Measurements from ENCODE around the gene KLHL3.
"Not testable (repeated sequence)": the region's sequence is repeated elsewhere in the genome, so short reads cannot be mapped to it uniquely, and the experiment has no call there.

KLHL3 gene

DNA sequence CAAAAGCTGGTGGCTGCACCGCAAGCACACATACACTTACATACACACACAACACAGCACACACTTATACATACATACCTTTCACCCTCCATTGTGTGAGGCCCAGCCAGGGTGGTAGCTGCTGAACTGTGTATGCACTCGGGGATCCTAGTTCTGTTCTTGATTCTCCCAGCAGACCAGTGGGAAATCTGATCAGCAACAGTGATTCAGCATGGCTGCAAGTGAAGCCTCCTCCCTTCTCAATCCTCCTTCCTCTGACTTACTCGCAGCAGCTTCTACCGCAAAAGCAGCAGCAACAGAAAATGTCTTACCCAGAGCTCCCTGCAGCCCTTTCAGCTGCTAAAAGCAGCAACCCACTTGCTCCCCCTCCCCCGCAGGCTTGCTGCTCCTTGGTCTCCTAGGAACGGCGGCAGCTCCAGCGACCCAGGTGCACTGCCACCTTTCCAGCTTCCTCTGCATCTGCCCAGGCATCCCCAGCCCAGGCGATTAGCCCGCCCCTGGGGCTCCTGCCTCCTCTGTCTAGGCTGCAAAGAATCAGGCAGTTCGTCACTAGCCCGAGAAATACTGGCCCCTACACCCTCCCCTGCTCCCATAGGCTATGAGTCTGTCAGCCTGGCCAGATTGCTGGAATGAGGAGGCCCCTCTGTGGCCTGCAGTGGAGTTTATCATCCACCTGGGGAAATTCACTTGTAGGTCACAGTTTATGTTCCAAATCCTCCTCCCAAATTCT, at the start of gene KLHL3:
Gene KLHL3, minus strand, starts transcription at position 535 of the 730 bp plus-strand sequence. Its CDS starts 443 bp downstream, at position 92.
- no peak for DNase-seq (ENCODE audit: low read depth)

DNA sequence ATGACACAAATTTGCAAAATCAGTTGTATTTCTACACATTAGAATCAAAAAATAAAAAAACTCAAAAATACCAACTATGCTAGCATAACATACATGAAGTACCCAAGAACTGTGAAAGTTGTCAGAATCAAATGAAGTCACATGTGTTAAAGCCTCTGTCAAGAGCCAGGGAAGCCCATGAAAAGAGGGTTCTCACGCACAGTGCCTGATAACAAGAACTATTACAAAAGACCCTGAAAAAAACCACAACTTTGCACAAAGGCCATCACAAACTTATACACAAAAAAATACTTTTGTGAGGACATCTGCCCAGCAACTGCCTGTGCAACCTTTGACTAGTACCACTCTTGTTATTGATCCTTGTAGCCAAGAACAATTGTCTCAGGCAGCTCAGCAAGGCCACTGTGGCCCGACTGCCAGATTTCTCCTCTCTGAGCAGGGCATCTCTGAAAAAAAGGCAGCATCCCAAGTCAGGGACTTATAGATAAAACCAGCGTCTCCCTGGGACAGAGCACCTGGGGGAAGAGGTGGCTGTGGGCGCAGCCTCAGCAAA, 47.2 kb upstream of the KLHL3 start:
- no peak for DNase-seq (ENCODE audit: low read depth)

- no peak for DNase-seq (ENCODE audit: low read depth)
Measured at GRCh38 chr5:137782055-137782454, 46.2 kb upstream of the KLHL3 start.

GRCh38 chr5:137778772-137779564, 43.1 kb upstream of the KLHL3 start:
- DNase-seq (ENCODE audit: low read depth) = no peak

DNA sequence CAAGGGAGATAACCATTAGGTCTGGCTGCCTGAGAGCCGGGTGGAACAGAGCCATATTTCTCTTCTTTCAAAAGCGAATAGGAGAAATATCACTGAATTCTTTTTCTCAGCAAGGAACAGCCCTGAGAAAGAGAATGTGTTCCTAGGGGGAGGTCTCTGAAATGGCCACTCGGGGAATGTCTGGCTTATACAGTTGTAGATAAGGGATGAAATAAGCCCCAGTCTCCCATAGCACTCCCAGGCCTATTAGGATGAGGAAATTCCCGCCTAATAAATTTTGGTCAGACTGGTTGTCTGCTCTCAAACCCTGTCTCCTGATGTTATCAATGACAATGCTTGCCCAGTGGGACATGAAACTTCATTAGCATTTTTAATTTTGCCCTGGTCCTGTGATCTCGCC, 32.0 kb upstream of the KLHL3 start:
- not testable (repeated sequence) for DNase-seq (ENCODE audit: low read depth)

GRCh38 chr5:137761566-137761965, 25.7 kb upstream of the KLHL3 start:
- no peak for DNase-seq (ENCODE audit: low read depth)

GRCh38 chr5:137760719-137761516, 25.0 kb upstream of the KLHL3 start:
- DNase-seq (ENCODE audit: low read depth) = no peak

DNA sequence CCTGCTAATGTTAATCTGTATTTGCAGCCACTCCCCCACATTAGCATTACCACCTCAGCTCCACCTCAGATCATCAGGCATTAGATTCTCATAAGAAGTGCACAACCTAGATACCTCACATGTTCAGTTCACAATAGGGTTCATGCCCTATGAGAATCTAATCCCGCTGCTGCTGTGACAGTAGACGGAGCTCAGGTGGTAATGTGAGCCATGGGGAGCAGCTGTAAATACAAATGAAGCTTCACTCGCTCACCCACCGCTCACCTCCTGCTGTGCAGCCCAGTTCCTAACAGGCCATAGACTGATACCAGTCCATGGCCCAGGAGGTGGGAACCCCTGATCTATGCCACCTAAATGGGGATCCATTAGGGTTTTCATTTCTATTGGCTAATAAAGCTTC, 24.4 kb upstream of the KLHL3 start:
- DNase-seq (ENCODE audit: low read depth) = no peak

DNA sequence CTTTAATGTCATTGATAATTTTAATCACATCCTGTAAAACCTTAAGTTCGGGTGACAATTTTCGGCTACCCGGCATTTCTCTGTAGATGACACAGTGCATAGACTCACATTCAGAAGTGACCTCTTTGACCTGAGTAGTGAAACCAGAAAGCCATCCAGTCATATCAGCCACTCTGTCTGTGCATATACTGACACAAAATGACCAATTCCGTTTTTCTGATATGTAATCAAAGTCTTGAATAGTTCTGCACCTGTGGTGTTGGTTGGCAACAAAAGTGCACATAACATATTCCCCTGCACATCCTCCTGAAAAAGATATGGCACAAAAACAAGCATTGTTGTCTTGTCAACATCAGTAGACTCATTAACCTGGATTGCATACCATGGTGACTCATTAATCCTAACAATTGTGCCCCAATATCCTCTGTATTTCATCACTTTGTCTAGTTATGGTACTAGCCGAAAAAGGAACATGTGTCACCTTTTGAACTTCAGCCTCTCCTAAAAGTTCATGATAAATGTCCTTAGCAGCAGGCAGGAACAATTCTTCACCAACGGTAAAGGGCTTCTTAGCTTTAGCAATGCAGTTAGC, 22.9 kb upstream of the KLHL3 start:
- DNase-seq (ENCODE audit: low read depth) = no peak

- DNase-seq (ENCODE audit: low read depth) = no peak
Measured at GRCh38 chr5:137758121-137758520, 22.2 kb upstream of the KLHL3 start.

DNA sequence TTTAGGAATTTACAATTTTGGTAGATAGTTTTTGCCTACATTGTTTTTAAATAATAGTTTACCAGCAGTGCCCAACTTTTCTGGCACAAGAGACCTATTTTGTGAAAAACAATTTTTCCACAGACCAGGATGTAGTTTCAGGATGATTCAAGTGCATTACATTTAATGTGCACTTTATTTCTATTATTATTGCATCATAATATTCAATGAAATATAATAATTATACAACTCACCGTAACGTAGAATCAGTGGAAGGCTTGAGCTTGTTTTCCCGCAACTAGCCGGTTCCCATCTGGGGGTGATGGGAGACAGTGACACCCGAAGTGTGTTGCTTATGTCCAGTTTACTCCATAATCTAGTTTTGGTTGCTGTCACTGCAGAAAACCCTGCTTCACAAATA, 21.7 kb upstream of the KLHL3 start:
- DNase-seq (ENCODE audit: low read depth) = no peak

GRCh38 chr5:137754961-137755762, 19.3 kb upstream of the KLHL3 start:
- no peak for DNase-seq (ENCODE audit: low read depth)

DNA sequence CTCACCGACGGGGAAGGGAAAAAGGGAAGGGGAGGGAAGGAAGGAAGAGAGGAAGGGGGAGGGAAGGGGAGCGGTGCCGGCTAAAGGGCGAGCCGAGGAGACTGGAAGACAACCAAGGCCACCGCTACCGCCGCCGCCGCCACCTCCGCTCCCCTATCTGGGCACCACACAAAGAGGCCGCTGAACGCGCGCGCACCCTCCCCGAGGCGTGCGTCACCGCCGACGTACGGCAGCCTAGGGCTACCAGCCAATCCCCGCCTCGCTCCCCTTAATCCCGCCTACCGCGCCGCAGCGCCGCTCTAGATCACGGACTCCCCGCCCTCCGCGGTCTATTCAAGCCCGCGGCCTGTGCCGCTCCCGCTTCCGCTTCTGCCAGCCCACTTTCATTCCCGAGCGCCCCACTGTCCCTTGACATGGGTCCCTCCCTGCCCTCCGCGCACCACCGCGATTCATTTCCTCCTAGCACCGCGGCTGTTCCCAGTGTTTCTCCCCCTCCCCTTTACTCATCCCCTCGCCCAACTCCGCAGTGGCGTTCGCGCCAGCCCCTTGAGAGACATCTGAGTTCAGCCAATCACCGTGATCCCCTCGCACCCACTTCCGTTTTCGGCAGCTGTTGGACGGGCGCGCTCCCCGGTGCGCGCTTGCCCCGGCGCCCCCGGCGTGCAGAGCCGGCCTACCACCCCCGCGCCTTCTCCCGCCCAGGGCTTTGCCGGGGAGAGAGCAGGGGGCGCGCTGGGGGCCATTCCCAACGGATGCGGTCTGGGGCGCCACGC, 18.5 kb upstream of the KLHL3 start, which contains the start of gene HNRNPA0:
Gene HNRNPA0, minus strand, starts transcription at position 176 of the 773 bp plus-strand sequence. CDS start 297 bp downstream, outside the sequence.
- peak; percentile 95 for DNase-seq (ENCODE audit: low read depth)

GRCh38 chr5:137753691-137754187, 17.9 kb upstream of the KLHL3 start:
- no peak for DNase-seq (ENCODE audit: low read depth)

DNA sequence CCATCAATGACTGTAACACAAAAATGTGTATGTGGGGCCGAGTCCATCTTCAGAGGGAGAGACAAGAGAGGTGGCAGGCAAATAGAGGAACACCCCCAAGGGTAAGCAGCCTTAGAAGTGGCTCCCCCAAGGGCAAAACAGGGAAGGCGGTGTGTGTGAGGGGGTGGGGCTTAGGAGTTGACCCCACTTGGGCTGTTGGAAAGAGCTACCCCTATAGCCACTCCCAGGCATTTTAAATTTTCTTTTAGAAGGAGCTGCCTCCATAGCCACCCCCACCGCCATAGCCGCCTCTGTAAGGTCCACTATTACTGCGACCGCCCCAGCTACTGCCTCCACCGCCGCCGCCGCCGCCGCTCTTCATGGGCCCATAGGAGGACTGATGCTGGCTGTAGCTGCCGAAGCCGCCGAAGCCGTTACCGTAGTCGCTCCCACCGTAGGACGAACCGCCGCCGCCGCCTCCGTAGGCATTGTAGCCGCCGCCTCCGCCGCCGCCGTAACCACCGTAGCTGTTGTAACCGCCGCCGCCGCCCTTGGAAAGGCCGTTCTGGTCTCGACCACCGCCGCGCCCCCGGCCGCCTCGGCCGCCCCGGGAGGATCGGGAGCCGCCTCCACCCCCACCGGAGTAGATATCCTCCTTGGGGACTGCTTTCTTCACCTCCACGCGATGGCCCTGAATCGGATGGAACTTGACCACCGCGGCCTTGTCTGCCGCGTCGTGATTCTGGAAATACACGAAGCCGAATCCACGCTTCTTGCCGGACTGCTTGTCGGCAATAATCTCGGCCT, 17.2 kb upstream of the KLHL3 start:
- DNase-seq (ENCODE audit: low read depth) = no peak

DNA sequence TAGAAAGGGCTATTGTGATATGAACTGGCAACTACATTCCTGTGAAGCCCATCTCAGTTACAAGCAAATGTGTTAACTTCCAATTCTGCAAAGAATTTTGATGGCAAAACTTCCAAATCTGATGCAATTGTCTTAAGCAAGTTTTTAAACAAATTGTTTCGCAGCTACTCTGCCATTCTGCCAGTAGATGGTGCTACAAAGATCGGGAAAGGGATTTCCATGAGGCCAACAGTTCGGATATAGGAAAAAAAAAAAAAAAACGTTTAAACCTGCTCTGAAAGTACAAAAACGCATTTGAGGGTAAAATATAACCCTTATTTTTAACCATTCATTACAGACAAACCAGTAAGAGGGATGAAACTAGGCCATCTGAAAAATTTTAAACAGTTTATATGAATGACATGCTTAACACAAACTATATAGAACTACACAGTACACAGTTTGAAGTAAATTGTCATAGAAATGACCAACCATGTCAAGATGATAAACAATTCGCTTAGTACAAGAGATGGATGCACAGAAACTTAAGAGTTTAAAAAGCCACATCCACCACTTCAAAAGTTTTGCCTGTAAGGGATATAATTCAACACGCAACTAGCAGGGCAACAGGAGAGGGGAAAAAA, 16.1 kb upstream of the KLHL3 start:
- no peak for DNase-seq (ENCODE audit: low read depth)

GRCh38 chr5:137750436-137750835, 14.5 kb upstream of the KLHL3 start:
- no peak for DNase-seq (ENCODE audit: low read depth)

- DNase-seq (ENCODE audit: low read depth) = no peak
Measured at GRCh38 chr5:137747848-137748247, 12.0 kb upstream of the KLHL3 start.

Measured in stimulated activated CD8-positive, alpha-beta memory T cell treated with anti-CD3 and anti-CD28 coated beads, Interleukin-4, amount 100 ng/mL, for 24 hours (primary cell).